ENCODE results near the gene GANC. TPM values are rescaled to one million over a fixed set of nuclear protein-coding genes. Genes with fewer than 3 reads are reported as not detected.

Gene GANC
- total and polyA plus RNA-seq, 4 donors = 19.6 to 105 (median 53.6) TPM

DNA sequence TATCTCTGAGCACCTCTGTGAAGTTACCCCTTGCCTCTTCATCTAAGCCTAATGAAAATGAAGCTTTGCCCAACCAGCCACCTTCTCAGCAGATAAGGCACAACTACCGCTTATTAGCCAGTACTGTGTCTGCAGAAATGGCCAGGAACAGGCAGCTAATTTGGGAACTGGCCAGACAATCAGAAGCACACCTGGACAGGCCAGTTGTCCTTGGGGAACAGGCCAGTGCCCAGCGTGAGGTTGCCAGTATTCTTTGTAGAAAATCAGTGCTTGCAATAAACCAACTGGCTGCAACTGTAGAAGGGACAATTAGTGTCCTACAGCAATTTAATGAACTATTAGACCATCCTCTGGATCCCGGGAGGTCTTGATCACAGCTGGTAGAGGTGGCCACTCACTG is 10.7 kb downstream of the GANC start:
- TF ChIP-seq, protein P1, sequence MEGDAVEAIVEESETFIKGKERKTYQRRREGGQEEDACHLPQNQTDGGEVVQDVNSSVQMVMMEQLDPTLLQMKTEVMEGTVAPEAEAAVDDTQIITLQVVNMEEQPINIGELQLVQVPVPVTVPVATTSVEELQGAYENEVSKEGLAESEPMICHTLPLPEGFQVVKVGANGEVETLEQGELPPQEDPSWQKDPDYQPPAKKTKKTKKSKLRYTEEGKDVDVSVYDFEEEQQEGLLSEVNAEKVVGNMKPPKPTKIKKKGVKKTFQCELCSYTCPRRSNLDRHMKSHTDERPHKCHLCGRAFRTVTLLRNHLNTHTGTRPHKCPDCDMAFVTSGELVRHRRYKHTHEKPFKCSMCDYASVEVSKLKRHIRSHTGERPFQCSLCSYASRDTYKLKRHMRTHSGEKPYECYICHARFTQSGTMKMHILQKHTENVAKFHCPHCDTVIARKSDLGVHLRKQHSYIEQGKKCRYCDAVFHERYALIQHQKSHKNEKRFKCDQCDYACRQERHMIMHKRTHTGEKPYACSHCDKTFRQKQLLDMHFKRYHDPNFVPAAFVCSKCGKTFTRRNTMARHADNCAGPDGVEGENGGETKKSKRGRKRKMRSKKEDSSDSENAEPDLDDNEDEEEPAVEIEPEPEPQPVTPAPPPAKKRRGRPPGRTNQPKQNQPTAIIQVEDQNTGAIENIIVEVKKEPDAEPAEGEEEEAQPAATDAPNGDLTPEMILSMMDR (IDR thresholded peaks at IDR 0.05; ENCODE audit: control extremely low read depth, extremely low read depth) = no peak
- no peak for ATAC-seq (ENCODE audit: insufficient read depth, low FRiP score)
- peaks cover 20 to 24% (median 22%) of the 10 kb centered on the region in 4 donors for H3K36me3 ChIP-seq (ENCODE audit: control insufficient read depth in 4 of 4, insufficient read depth in 4 of 4, low read length in 4 of 4)

DNA sequence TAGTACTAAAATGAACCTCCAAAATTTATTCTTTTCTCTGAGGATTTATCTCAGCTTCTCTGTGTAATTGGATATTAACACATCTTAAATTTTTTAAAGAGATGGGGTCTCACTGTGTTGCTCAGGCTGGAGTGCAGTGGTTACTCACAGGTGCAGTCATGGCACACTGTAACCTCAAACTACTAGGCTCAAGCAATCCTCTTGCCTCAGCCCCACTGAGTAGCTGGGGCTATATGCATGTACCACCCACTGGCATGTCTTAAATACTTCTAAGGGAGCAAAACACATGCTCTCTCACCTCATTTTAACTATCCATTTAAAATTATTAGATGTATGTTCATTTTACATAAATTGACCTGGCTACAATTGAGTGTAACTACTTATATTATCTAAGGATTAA is 11.6 kb downstream of the GANC start:
- ATAC-seq (ENCODE audit: insufficient read depth, low FRiP score) (no peak), DNase-seq (no peak)
- Histone ChIP-seq H3K27me3 (ENCODE audit: control insufficient read depth in 3 of 3, insufficient read depth in 3 of 3, low read length in 2 of 3) (no peaks in the 10 kb centered on the region), H3K9me3 (ENCODE audit: control insufficient read depth in 4 of 4, insufficient read depth in 3 of 4, low read length in 3 of 4) (no peaks in the 10 kb centered on the region), H3K36me3 (ENCODE audit: control insufficient read depth in 4 of 4, insufficient read depth in 4 of 4, low read length in 4 of 4) (peaks cover 17 to 24% (median 19%) of the 10 kb centered on the region in 4 donors), H3K4me3 (no peak overlapping the region), H3K27ac (ENCODE audit: low read depth in 1 of 2, low read length in 1 of 2) (no peak overlapping the region), H3K9ac (ENCODE audit: insufficient read depth in 1 of 2, low read length in 2 of 2) (no peak overlapping the region), H3K4me1 (ENCODE audit: control insufficient read depth in 5 of 5, insufficient read depth in 5 of 5, low read length in 5 of 5) (no peaks in the 10 kb centered on the region)
- TF ChIP-seq, protein P1 (IDR thresholded peaks at IDR 0.05; ENCODE audit: control extremely low read depth, extremely low read depth) = no peak

More for the DNA sequence above, 10.7 kb downstream of the GANC start:
- Histone ChIP-seq H3K4me1 (ENCODE audit: control insufficient read depth in 5 of 5, insufficient read depth in 5 of 5, low read length in 5 of 5) (no peaks in the 10 kb centered on the region), H3K4me3 (no peak overlapping the region), H3K27me3 (ENCODE audit: control insufficient read depth in 3 of 3, insufficient read depth in 3 of 3, low read length in 2 of 3) (no peaks in the 10 kb centered on the region), H3K9me3 (ENCODE audit: control insufficient read depth in 4 of 4, insufficient read depth in 3 of 4, low read length in 3 of 4) (no peaks in the 10 kb centered on the region), H3K27ac (ENCODE audit: low read depth in 1 of 2, low read length in 1 of 2) (no peak overlapping the region), H3K9ac (ENCODE audit: insufficient read depth in 1 of 2, low read length in 2 of 2) (no peak overlapping the region)
- no peak for DNase-seq
- WGBS, 2 donors = 92 to 93% methylated on average over 3 of the region's 3 CpGs

DNA sequence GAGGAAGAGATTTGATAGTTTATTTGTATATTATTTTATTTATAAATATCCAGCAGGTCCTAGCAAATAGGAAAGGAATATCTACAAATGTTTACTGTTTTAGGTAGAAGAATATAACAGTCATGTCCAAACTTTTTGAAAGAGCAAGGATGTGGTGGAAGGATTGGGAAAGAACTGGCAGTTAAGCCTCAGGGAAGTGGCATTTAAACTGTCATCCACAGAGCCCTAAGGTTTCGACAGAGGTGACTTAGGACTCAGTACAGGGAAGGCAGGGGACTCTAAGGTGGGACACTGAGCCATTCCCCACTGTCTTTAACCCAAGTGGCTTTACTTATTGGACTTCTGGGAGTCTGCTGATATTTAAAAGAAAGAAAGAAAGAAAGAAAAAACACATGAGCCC is 12.0 kb downstream of the GANC start:
- no peak overlapping the region for H3K9ac ChIP-seq (ENCODE audit: insufficient read depth in 1 of 2, low read length in 2 of 2)
- no peaks in the 10 kb centered on the region for H3K27me3 ChIP-seq (ENCODE audit: control insufficient read depth in 3 of 3, insufficient read depth in 3 of 3, low read length in 2 of 3)
- no peaks in the 10 kb centered on the region for H3K4me1 ChIP-seq (ENCODE audit: control insufficient read depth in 5 of 5, insufficient read depth in 5 of 5, low read length in 5 of 5)
- 24 to 47% methylated on average over 1 of the region's 1 CpG for WGBS, 2 donors
- H3K36me3 ChIP-seq (ENCODE audit: control insufficient read depth in 4 of 4, insufficient read depth in 4 of 4, low read length in 4 of 4) = peaks cover 17 to 24% (median 18%) of the 10 kb centered on the region in 4 donors
- DNase-seq (no peak), ATAC-seq (ENCODE audit: insufficient read depth, low FRiP score) (no peak)
- no peaks in the 10 kb centered on the region for H3K9me3 ChIP-seq (ENCODE audit: control insufficient read depth in 4 of 4, insufficient read depth in 3 of 4, low read length in 3 of 4)
- H3K4me3 ChIP-seq = no peak overlapping the region
- H3K27ac ChIP-seq (ENCODE audit: low read depth in 1 of 2, low read length in 1 of 2) = no peak overlapping the region
- TF ChIP-seq, protein P1 (IDR thresholded peaks at IDR 0.05; ENCODE audit: control extremely low read depth, extremely low read depth) = no peak

DNA sequence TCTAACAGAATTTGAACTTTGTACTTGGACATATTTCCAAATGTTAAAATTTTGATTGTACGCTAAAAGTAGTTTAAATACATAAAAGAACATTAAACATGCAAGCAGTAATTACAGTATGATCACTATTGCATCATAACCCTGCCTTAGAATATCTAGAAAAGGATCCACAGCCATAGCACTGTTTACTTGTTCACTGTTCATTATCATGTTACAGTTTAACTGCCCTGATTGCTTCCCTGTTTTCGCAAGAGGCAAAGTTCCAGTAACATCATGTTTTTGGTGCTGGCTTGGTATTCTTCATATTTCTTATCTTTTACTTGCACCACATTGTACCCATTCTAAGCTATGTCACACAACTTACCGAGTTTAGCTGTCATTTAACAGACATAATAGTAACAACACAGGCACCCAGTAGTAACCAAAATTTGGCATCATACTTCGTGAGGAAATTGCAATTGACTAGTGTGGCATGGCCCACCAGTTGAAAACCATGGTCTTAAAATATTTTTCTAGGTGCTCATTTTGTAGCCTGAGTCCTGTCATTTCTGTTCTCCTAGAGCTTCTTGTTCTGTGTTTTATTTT is 13.5 kb downstream of the GANC start:
- peaks cover 7 to 20% (median 9%) of the 10 kb centered on the region in 4 donors for H3K36me3 ChIP-seq (ENCODE audit: control insufficient read depth in 4 of 4, insufficient read depth in 4 of 4, low read length in 4 of 4)
- peak; percentile 12 to 89 (median 77) for DNase-seq
- H3K27ac ChIP-seq (ENCODE audit: low read depth in 1 of 2, low read length in 1 of 2) = no peak overlapping the region
- WGBS, 2 donors = 53 to 62% methylated on average over 4 of the region's 4 CpGs
- H3K9ac ChIP-seq (ENCODE audit: insufficient read depth in 1 of 2, low read length in 2 of 2) = no peak overlapping the region
- ATAC-seq (ENCODE audit: insufficient read depth, low FRiP score) = no peak
- TF ChIP-seq, protein P1 (IDR thresholded peaks at IDR 0.05; ENCODE audit: control extremely low read depth, extremely low read depth) = no peak
- H3K9me3 ChIP-seq (ENCODE audit: control insufficient read depth in 4 of 4, insufficient read depth in 3 of 4, low read length in 3 of 4) = no peaks in the 10 kb centered on the region
- no peaks in the 10 kb centered on the region for H3K27me3 ChIP-seq (ENCODE audit: control insufficient read depth in 3 of 3, insufficient read depth in 3 of 3, low read length in 2 of 3)
- no peaks in the 10 kb centered on the region for H3K4me1 ChIP-seq (ENCODE audit: control insufficient read depth in 5 of 5, insufficient read depth in 5 of 5, low read length in 5 of 5)
- H3K4me3 ChIP-seq = no peak overlapping the region

Data from lung (tissue), 12 donors.